Activated CD4-positive, alpha-beta memory T cell treated with anti-CD3 and anti-CD28 coated beads for 36 hours (primary cell): ENCODE data around the gene PPFIA2. TPM values are rescaled to one million over a fixed set of nuclear protein-coding genes. Genes with fewer than 3 reads are reported as not detected.
"Not testable (repeated sequence)": the region's sequence is repeated elsewhere in the genome, so short reads cannot be mapped to it uniquely, and the experiment has no call there.

Experiments
- CTCF ChIA-PET: fragments of 350-600 bp; sonication (Branson Sonifier 250); formaldehyde crosslinking; loops from one replicate; lab custom pipeline; 2021; ENCODE audit warnings: antibody characterized with exemption, inconsistent platforms; lab: Charles Lee
- POLR2A ChIA-PET: fragments of 350-600 bp; sonication (Branson Sonifier 250); formaldehyde crosslinking; loops from one replicate; lab custom pipeline; 2021; ENCODE audit warnings: antibody characterized with exemption; lab: Charles Lee
- DNase-seq: peaks from one replicate; pipeline ENCODE4 v3.0.0-alpha.2; 2020
- H3K27ac Mint-ChIP-seq: one replicate; pipeline ENCODE4 v1.8.0; 2021; ENCODE audit warnings: mixed read lengths
- H3K27me3 Mint-ChIP-seq: one replicate; pipeline ENCODE4 v1.8.0; 2021; ENCODE audit warnings: mixed read lengths
- H3K36me3 Mint-ChIP-seq: one replicate; pipeline ENCODE4 v1.8.0; 2021; ENCODE audit warnings: mixed read lengths
- H3K4me1 Mint-ChIP-seq: one replicate; pipeline ENCODE4 v1.8.0; 2021; ENCODE audit warnings: low read depth, mixed read lengths
- H3K4me3 Mint-ChIP-seq: one replicate; pipeline ENCODE4 v1.8.0; 2021; ENCODE audit warnings: mild to moderate bottlenecking, mixed read lengths
- H3K9me3 Mint-ChIP-seq: one replicate; pipeline ENCODE4 v1.8.0; 2021; ENCODE audit warnings: mixed read lengths
- intact Hi-C: fragments of 100-400 bp; cut with micrococcal nuclease; formaldehyde crosslinking; loops from one replicate; pipeline ENCODE4 v1.15.1; 2023
- total RNA-seq, 2 experiments: library from RNA; stranded (reverse); gene quantifications; one replicate each; pipeline ENCODE4 v1.2.3, GENCODE V29; 2021

Gene PPFIA2
- total RNA-seq, 2 experiments from 2014 or later: not detected

DNA sequence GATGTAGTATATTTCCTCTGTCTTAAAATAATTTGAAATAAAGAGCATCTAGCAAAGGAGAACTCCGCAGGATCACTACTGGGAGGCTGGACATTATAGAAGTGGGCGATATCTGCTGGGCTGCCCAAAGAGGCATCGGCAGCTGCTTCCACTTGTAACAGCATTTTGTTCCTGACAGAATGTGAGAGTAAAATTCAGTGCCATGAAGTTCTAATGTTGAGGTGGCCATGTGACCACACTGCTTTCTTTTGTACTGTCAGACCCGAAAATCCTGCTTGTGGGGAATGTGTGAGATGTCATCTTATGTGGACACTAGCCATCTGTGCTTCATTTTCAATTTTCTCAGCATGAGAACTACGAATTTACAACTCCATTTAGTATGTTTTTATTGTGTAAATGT is 529.4 kb downstream of the PPFIA2 start:
- H3K27me3 Mint-ChIP-seq: no peaks in the 10 kb centered on the region
- no peak overlapping the region for H3K4me3 Mint-ChIP-seq
- H3K9me3 Mint-ChIP-seq: no peaks in the 10 kb centered on the region
- no peak overlapping the region for H3K27ac Mint-ChIP-seq
- no peak for DNase-seq
- POLR2A ChIA-PET: no interaction called here
- intact Hi-C loops: no loop called here
- CTCF ChIA-PET: no interaction called here
- H3K4me1 Mint-ChIP-seq: no peaks in the 10 kb centered on the region
- no peaks in the 10 kb centered on the region for H3K36me3 Mint-ChIP-seq

DNA sequence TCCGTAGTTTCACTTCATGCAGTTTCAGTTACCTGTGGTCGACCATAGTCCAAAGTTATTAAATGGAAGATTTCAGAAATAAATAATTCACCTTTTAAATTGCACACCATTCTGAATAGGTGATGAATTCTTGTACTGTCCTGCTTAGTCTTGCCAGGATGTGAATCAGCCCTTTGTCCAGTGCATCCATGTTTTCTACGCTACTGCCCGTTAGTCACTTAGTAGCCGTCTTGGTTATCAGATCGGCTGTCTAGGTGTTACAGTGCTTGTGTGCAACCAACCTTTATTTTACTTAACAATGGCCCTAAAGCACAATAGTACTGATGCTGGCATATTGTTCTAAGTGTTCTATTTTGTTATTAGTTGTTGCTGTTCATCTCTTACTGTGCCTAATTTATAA is 534.5 kb downstream of the PPFIA2 start:
- CTCF ChIA-PET: no interaction called here
- H3K4me1 Mint-ChIP-seq: no peaks in the 10 kb centered on the region
- no peak overlapping the region for H3K27ac Mint-ChIP-seq
- DNase-seq: no peak
- H3K9me3 Mint-ChIP-seq: peaks cover 5% of the 10 kb centered on the region
- H3K4me3 Mint-ChIP-seq: no peak overlapping the region
- H3K36me3 Mint-ChIP-seq: no peaks in the 10 kb centered on the region
- no peaks in the 10 kb centered on the region for H3K27me3 Mint-ChIP-seq
- intact Hi-C loops: no loop called here
- POLR2A ChIA-PET: no interaction called here

DNA sequence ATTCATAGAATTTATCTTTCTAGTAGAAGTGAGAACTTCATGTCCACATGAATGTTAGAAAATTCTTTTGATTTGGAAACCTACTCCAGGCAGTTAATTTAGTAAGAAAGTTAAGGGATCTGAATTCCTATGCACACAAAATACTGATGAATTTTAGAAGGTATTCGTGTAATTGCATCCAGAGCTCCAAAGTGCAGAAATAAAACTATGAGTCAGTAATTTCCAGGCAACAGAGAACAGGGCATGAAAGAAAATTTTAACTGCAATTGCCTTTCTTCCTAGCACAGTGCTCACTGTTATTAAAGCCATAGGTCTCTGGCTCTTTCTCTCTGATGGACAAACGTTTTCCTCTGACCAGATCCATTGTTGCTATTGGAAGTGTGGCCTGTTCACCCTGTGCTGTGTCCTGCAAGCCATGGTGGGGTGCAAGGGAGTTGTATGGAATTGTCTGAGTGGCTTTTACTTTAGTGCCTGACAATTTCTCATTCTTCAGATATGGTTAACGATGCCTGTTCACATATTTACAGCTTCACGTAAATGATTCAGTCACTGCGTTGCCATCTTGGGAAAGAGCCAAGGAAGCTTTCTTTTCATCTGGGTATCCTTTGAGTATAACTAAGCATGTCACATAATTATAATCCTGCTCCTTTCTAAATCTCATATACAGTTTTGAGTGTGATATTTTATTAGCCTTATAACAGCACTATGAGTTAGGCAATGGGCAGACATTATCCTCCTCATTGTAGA is 536.1 kb downstream of the PPFIA2 start:
- CTCF ChIA-PET: no interaction called here
- Mint-ChIP-seq H3K36me3 (no peaks in the 10 kb centered on the region), H3K27ac (no peak overlapping the region), H3K4me3 (no peak overlapping the region), H3K27me3 (no peaks in the 10 kb centered on the region), H3K9me3 (peaks cover 5% of the 10 kb centered on the region), H3K4me1 (no peaks in the 10 kb centered on the region)
- POLR2A ChIA-PET: no interaction called here
- intact Hi-C loops: no loop called here
- no peak for DNase-seq

DNA sequence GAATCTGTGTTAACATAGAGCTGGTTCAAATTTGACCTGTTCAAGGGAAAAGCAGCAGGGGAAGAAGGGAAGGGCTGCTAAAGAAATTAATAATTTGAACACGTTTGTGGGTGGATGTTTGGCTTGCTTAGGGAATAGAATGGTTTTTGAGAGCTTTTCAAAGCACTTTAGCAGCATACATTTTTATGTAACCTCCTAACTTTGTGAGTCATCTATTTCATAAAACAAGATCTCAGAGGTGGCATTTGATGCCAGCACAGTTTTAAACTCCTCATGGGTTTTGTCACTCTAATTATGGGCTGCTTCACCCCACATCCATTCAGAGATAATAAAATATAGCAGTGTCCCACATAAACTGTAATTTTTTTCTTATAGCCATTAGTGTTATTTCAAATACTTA is 537.5 kb downstream of the PPFIA2 start:
- Mint-ChIP-seq H3K4me3 (no peak overlapping the region), H3K9me3 (peaks cover 5% of the 10 kb centered on the region), H3K36me3 (no peaks in the 10 kb centered on the region), H3K27me3 (no peaks in the 10 kb centered on the region), H3K27ac (no peak overlapping the region), H3K4me1 (no peaks in the 10 kb centered on the region)
- intact Hi-C loops: no loop called here
- ChIA-PET POLR2A (no interaction called here), CTCF (no interaction called here)
- no peak for DNase-seq

DNA sequence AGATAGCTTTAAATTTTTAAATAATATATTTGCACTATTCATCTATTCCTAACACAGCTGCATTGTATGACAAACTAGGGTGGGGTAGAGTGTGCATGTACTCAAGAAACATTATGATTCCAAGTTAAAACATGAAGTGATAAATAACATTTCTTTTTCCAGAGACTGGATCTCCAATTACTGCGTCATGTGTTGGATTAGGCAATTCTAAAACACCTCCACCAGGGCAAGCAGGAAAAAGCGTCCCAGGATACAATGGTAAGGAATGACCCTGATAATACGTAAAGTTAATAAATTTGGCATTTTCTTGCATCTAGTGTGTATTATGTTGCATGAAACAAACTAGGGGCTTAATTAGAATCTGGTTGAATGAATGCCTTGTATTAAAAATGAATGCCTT is 542.4 kb downstream of the PPFIA2 start:
- Mint-ChIP-seq H3K4me3 (no peak overlapping the region), H3K36me3 (no peaks in the 10 kb centered on the region), H3K27ac (no peak overlapping the region), H3K4me1 (no peaks in the 10 kb centered on the region), H3K27me3 (no peaks in the 10 kb centered on the region), H3K9me3 (peaks cover 5% of the 10 kb centered on the region)
- CTCF ChIA-PET: no interaction called here
- DNase-seq: no peak
- POLR2A ChIA-PET: interaction anchor here (0.6 kb wide), 1 partner anchor 465 kb away, joined by 3 read pairs; no protein-coding TSS in a partner anchor
- intact Hi-C loops: no loop called here

DNA sequence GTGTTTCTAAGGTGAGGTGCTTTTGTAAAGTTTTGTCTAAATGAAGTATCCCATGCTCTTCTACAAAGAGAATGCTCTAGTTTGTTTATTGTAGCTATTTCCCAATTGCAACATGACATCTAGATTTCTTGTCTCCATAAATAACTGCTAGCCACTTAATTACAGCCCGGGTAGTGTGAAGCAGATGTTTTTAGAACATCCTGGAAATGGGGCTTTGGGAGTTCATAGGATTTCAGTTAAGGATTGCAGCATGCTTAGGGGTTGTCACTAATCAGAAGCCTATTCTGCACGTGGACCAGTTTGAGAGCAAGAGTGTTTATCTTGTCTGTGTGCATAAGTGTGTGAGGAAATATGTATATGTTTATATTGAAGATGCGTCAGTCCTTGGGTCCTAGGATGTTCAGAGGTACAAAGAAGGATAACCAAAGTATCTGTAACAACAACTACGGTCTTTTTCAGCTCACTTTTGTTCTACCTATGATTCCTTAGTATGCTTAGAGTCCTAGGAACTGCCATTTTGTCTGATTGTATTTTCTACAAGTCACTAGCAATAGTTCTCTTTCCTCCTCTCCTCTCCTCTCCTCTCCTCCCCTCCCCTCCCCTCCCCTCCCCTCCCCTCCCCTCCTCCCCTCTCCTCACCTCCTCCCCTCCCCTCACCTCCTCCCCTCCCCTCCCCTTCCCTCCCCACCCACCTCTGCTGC is 546.0 kb downstream of the PPFIA2 start:
- Mint-ChIP-seq H3K9me3 (peaks cover 4% of the 10 kb centered on the region), H3K27me3 (no peaks in the 10 kb centered on the region), H3K4me3 (no peak overlapping the region), H3K4me1 (no peaks in the 10 kb centered on the region), H3K36me3 (no peaks in the 10 kb centered on the region), H3K27ac (no peak overlapping the region)
- CTCF ChIA-PET: no interaction called here
- intact Hi-C loops: no loop called here
- no peak for DNase-seq
- POLR2A ChIA-PET: no interaction called here

DNA sequence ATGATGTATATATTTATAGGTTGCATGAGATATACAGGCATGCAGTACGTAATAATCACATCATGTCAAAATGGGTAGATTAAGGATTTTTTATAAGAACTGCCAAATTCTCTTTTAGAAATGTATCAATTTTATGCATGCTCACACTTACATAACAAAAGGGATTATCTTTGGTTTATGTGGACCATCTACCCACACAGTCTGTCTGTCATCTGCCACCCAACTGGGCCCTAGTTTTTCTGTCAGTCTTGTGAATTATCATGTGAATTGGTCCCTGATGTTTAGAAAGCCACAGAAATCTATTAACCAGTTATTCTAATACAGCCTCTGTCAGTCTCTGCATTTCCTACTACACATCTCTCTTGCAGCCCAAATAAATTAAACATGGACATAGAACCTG is 547.8 kb downstream of the PPFIA2 start:
- intact Hi-C loops: no loop called here
- no peak overlapping the region for H3K27ac Mint-ChIP-seq
- no peaks in the 10 kb centered on the region for H3K36me3 Mint-ChIP-seq
- H3K4me3 Mint-ChIP-seq: no peak overlapping the region
- H3K27me3 Mint-ChIP-seq: no peaks in the 10 kb centered on the region
- POLR2A ChIA-PET: no interaction called here
- H3K4me1 Mint-ChIP-seq: no peaks in the 10 kb centered on the region
- DNase-seq: no peak
- CTCF ChIA-PET: no interaction called here
- H3K9me3 Mint-ChIP-seq: peaks cover 4% of the 10 kb centered on the region

DNA sequence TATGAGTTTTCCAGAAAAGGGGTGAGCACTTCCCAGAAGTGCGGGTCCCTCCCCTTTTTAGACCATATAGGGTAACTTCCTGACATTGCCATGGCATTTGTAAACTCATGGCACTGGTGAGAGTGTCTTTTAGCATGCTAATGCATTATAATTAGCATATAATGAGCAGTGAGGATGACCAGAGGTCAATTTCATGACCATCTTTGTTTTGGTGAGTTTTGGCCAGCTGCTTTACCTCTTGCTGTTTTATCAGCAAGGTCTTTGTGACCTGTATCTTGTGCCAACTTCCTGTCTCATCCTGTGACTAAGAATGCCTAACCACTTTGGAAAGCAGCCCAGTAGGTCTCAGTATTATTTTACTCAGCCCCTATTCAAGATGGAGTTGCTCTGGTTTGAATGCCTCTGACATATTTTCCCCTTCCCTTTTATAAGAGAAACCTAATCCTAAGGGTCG is 549.4 kb downstream of the PPFIA2 start:
- POLR2A ChIA-PET, intact Hi-C loops, H3K27ac Mint-ChIP-seq, H3K4me3 Mint-ChIP-seq, H3K36me3 Mint-ChIP-seq, DNase-seq, H3K27me3 Mint-ChIP-seq, H3K4me1 Mint-ChIP-seq, CTCF ChIA-PET, H3K9me3 Mint-ChIP-seq: not testable (repeated sequence)

DNA sequence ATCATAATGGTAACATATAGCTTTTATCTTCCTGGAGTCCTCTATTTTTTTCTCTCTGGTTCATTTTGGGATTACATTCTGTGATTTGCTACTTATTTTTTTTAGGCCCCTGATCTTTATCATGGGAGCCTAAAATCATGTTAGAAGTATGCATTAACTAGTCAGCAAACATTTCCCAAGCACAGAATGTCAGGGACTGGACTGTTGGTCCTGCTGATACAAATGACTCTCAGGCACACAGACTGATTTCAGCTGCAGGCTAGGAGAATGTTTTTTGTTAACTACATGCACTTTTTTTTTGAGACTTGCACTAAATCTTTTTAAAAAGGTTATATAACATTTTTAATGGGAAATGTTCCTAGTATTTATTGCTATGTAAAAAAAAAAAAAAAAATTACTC is 550.1 kb downstream of the PPFIA2 start:
- Mint-ChIP-seq H3K4me1 (no peaks in the 10 kb centered on the region), H3K36me3 (no peaks in the 10 kb centered on the region), H3K27me3 (no peaks in the 10 kb centered on the region), H3K27ac (no peak overlapping the region), H3K4me3 (no peak overlapping the region), H3K9me3 (peaks cover 6% of the 10 kb centered on the region)
- no peak for DNase-seq
- ChIA-PET CTCF (no interaction called here), POLR2A (no interaction called here)
- intact Hi-C loops: no loop called here

DNA sequence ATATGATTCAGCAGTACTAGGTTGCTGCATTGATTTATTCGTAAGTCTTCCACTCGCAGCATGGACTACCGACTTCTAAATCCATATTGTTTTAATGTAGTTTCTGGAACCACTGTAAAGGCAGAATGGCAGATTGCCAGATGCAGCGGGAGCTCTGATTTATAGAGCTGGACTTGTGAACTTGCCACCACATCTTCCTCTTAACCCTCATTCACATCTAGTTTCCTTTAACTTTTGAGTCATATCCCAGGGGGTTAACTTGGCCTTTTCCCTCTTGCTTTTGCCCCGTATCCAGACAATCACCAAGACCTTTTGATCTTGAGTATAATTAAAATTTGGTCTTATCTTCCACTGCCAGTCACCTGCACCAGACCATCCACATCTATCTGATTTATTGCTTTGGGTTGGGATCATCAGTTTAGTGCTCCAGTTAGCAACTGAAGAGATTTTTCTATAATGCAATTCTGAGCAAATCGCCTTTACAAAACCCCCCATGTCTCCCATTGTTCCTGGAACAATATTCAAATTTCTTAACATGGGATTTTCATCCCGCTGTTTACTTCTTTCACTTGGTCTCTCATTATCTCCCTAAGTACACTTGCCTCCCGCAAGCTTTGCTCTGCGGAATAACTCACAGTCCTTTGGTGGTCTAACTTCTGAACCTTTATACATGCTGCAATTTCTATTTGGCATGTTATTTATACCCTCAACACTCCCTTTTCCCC is 550.8 kb downstream of the PPFIA2 start:
- no peaks in the 10 kb centered on the region for H3K36me3 Mint-ChIP-seq
- intact Hi-C loops: no loop called here
- H3K27me3 Mint-ChIP-seq: no peaks in the 10 kb centered on the region
- ChIA-PET POLR2A (no interaction called here), CTCF (no interaction called here)
- H3K27ac Mint-ChIP-seq: no peak overlapping the region
- no peak overlapping the region for H3K4me3 Mint-ChIP-seq
- DNase-seq: no peak
- no peaks in the 10 kb centered on the region for H3K4me1 Mint-ChIP-seq
- H3K9me3 Mint-ChIP-seq: peaks cover 6% of the 10 kb centered on the region
